Stimulated activated naive CD8-positive, alpha-beta T cell treated with anti-CD3 and anti-CD28 coated beads, Interleukin-15, Interleukin-2, amounts not matched to agents 100 U/mL and 50 U/mL, for 24 hours (primary cell): ENCODE measurements around the gene ERICH2.

Source experiments
- ATAC-seq: fragments of 150-1000 bp; cut with Tn5 transposase; one replicate; pipeline ENCODE4 v1.10.0; 2021
- DNase-seq: peaks from one replicate; pipeline ENCODE4 v3.0.0; 2021

ERICH2 gene

GRCh38 chr2:170762760-170763159 is 7.4 kb upstream of the ERICH2 start:
- no peak for ATAC-seq
- no peak for DNase-seq

GRCh38 chr2:170763232-170763631 is 6.9 kb upstream of the ERICH2 start:
- ATAC-seq (no peak), DNase-seq (no peak)

DNA sequence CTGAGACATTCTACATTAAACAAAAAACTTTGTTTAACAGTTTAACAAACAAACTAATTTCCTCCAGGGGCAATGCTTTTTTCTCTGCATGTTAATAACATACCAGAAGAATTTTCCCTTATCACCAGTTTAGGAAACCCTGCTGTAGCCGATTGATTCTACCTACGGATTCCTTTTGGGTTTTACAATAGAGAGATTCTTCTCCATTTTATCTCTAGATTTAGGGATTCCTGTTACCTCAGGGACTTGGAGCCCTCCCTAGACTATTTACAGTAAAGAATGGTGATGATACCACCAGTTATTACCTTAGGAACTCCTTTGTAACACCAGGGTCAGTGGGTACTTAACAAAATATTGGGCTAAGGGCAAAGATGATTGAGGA is 5.3 kb upstream of the ERICH2 start:
- no peak for ATAC-seq
- DNase-seq, result no peak

DNA sequence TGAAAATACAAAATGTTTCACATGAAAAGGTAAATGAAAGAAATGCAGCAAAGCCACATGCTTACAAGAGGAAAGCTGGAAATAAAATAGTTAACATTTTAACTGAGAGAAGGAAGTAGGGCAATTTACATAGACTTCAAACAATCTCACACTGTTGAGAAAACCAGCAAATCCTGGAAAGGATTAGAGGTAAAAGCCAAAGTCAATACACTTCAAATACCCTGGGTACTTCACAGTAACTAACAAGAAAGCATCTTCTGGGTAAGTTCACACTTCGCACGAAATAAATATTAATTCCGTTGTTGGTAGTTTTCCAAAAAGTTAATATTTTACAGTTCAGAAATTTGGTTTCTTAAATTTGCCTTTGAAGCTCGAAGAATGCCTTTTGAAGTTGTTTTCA is 3.5 kb upstream of the ERICH2 start:
- ATAC-seq (no peak), DNase-seq (no peak)

DNA sequence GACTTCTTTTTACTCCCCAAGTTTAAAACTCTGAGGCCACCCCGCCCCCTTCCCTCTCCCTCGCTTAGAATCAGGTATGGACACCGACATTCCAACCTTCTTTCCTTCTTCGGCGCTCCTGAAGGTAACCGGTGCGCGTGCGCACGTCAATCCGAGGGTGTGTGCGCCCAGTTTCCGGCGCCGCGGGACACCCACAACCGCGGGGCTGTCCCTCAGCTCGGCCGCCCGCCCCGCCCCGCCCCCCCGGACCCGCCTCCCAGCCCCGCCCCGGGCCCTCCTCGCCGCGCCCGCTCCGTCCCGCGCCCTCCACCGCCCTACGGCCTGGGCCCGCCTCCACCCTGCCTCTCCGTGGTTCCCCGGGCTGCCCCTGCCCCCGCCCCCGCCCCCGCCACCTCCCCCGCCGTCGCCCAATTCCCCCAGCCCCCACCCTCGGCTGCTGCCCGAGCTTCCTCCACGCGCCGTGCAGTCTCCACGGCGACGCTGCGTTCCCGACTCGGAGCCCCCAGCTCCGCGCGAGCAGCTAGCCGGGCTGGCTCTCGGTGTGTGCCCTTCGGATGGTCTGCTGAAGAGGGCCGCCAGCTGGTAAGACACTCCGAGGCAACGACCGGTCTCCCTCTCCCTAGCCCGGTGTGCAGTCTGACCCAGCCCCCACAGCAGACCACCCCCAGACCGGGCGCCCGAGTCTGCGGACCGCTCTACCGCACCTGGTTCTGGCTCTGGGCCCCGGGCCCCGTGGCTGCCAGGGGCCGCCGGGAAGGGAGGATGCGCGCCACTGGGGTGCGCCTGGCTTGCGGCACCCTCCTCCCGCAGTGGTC is 635 bp downstream of the ERICH2 start:
- ATAC-seq (peak; percentile 84), DNase-seq (peak; percentile 73)

GRCh38 chr2:170771421-170771937 is 1.3 kb downstream of the ERICH2 start:
- ATAC-seq, result no peak
- no peak for DNase-seq

DNA sequence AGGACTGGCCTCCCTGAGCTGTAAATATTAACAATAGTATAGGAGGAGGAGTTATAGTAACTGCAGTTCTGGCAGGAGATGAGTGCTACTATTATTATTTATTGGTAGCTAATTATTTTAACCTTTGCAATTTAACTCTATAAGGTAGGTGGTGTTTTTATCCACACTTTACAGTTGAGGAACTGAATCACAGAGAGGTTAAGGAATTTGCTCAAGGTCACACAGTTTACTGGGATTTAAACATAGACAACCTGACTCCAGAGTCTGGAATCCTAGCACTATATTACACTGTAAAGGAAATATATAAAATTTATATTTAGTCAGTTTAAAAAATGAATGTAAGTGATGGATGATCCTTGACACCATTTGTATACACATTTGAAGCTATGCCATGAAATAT is 2.1 kb downstream of the ERICH2 start:
- DNase-seq (no peak), ATAC-seq (no peak)

GRCh38 chr2:170774074-170774473 is 3.9 kb downstream of the ERICH2 start:
- ATAC-seq, result no peak

GRCh38 chr2:170778900-170779299 is 8.7 kb downstream of the ERICH2 start:
- ATAC-seq (no peak), DNase-seq (no peak)

More at GRCh38 chr2:170774074-170774473, 3.9 kb downstream of the ERICH2 start:
- no peak for DNase-seq

DNA sequence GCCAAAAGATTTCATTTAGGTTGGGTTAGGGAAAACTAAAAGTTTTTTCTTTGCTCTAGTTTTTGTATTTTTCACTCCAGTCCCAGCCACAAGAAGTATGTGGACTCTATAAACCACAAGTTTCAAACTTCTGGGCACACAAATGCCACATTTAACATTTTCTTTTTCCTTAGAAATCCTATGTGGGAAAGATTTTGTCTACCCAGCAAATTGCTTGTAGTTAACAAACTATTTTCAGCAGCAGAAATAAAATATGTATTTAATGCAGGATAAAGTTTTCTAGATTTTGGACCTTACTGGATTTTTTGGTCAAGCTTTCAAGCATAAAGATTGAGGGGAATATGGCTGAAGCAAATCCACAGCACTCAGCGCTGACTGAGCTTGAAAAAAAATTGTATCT is 9.1 kb downstream of the ERICH2 start:
- no peak for ATAC-seq
- DNase-seq, result no peak

DNA sequence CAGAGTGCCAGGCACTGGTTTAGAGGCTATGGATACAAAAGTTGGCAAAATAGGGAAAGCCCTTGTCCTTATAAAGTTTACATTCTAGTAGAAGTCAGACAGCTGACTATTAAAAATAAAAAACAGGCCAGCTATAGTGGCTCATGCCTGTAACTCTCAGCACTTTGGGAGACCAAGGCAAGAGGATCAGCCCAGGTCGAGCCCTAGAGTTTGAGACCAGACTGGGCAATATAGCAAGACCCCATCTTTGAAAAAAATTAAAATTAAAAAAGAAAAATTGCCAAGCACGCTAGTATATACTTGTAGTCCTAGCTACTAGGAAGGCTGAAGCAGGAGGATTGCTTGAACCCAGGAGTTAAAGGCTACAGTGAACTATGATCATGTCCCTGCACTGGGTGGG is 12.5 kb downstream of the ERICH2 start:
- DNase-seq (no peak), ATAC-seq (no peak)

- ATAC-seq (no peak), DNase-seq (no peak)
Observed at GRCh38 chr2:170783549-170783948, 13.4 kb downstream of the ERICH2 start.

DNA sequence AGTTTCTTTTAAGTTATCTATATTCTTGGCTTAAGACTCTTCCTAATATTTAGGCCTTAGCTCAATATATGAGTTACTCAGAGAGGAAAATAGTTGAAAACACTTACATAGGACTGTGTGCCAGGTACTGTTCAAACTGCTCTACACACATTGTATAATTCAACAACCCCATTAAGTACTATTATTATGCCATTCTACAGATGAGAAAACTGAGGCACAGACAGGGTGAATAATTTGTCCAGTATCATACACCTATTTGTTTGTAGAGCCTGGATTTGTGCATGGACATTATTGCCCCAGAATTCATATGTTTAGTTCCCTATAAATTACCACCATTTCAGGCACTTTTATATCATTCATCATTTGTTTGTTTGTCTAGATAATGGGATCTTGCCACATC is 28.8 kb downstream of the ERICH2 start:
- DNase-seq (no peak), ATAC-seq (no peak)

GRCh38 chr2:170806548-170806947 is 36.4 kb downstream of the ERICH2 start:
- DNase-seq (no peak), ATAC-seq (no peak)

GRCh38 chr2:170812710-170813600 is 42.8 kb downstream of the ERICH2 start:
- no peak for DNase-seq
- ATAC-seq, result no peak

- no peak for ATAC-seq
- DNase-seq, result peak; percentile 38
Observed at GRCh38 chr2:170813611-170814532, 43.7 kb downstream of the ERICH2 start.

GRCh38 chr2:170814533-170815230 is 44.5 kb downstream of the ERICH2 start:
- DNase-seq, result no peak

DNA sequence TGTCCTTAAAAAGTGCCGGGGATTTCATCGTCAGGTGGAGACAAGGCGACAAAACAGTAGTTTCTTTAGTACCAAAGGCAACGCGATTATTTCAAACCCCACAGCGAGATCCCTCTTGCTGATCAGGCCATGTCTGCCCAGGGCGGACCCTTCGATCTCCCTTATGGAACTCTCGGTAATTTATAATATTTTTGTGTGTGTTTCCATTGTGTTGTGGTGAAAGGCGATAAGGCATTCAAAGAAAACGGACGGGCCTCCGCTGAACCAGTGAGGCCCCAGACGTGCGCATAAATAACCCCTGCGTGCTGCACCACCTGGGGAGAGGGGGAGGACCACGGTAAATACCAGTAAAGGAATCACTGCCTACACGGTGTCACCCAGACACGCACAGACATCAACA is 45.1 kb downstream of the ERICH2 start:
- DNase-seq (no peak), ATAC-seq (no peak)

More at GRCh38 chr2:170814533-170815230, 44.5 kb downstream of the ERICH2 start:
- no peak for ATAC-seq

GRCh38 chr2:170815746-170816503 is 45.7 kb downstream of the ERICH2 start:
- peak; percentile 79 for DNase-seq
- peak; percentile 55 for ATAC-seq

DNA sequence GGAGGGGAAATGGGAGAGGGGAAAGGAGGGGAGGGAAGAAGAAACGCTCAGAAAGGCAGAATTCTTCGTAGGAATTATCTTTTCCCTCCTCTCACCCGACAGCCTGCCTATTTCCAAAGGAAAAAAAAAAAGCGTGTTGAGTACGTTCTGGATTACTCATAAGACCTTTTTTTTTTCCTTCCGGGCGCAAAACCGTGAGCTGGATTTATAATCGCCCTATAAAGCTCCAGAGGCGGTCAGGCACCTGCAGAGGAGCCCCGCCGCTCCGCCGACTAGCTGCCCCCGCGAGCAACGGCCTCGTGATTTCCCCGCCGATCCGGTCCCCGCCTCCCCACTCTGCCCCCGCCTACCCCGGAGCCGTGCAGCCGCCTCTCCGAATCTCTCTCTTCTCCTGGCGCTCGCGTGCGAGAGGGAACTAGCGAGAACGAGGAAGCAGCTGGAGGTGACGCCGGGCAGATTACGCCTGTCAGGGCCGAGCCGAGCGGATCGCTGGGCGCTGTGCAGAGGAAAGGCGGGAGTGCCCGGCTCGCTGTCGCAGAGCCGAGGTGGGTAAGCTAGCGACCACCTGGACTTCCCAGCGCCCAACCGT is 46.4 kb downstream of the ERICH2 start, which contains the start of gene GAD1:
TSS of gene GAD1 (plus strand) at position 384 of the 589 bp plus-strand sequence. CDS start 1,705 bp downstream, outside the sequence.
- ATAC-seq (peak; percentile 68), DNase-seq (peak; percentile 73)
